Fibroblast of peridontal ligament (primary cell): ENCODE measurements around the gene TMBIM6.
"Not testable (repeated sequence)": the region's sequence is repeated elsewhere in the genome, so short reads cannot be mapped to it uniquely, and the experiment has no call there.

Experiments used
- DNase-seq: peaks from one replicate; pipeline ENCODE4 v3.0.0-alpha.2; 2010; ENCODE audit errors: extremely low read depth

TMBIM6 gene

GRCh38 chr12:49776858-49777257 is 35.5 kb downstream of the TMBIM6 start:
- DNase-seq: no peak

DNA sequence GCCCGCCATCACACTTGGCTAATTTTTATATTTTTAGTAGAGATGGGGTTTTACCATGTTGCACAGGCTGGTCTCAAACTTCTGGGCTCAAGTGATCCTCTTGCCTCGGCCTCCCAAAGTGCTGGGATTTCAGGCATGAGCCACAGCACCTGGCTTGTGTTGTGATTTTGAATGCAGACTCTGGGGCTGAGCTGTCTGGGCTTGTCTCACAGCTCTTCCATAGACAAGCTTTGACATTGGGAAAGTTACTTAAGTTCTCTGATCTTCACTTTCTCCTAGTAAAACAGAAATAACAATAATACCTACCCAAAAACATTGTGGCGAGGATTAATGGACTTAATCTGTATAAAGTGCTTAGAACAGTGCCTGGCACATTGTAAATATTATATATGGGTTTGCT is 36.0 kb downstream of the TMBIM6 start:
- DNase-seq: no peak

- DNase-seq: peak; percentile 16
These were observed 36.7 kb downstream of the TMBIM6 start for GRCh38 chr12:49777800-49778748.

DNA sequence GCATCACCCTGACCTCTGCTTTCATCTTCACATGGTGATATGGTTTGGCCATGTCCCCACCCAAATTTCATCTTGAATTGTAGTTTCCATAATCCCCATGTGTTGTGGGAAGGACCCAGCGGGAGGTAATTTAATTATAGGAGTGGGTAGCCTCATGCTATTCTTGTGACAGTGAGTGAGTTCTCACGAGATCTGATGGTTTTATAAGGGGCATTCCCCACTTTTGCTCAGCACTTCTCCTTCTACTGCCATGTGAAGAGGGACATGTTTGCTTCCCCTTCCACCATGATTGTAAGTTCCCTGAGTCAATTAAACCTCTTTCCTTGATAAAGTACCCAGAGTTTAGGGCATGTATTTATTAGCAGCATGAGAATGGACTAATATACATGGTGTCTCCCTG is 38.2 kb downstream of the TMBIM6 start:
- DNase-seq: no peak

DNA sequence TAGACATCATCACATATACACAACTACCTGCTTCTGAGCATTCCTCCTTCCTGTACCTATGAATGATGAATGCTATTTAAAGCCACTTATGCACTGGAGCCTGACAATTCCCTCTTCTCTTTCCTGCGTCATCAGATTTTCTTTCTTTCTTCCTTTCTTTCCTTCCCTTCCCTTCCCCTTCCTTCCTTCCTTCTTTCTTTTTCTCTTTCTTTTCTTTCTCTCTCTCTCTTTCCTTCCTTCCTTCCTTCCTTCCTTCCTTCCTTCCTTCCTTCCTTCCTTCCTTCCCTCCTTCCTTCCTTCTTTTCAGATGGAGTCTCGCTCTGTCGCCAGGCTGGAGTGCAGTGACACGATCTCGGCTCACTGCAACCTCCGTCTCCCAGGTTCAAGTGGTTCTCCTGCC is 39.6 kb downstream of the TMBIM6 start:
- DNase-seq: not testable (repeated sequence)

GRCh38 chr12:49783917-49784676 is 42.7 kb downstream of the TMBIM6 start:
- peak; percentile 99 for DNase-seq

- peak; percentile 54 for DNase-seq
These were observed 43.5 kb downstream of the TMBIM6 start for GRCh38 chr12:49784756-49785409.

GRCh38 chr12:49787672-49788071 is 46.3 kb downstream of the TMBIM6 start:
- no peak for DNase-seq

DNA sequence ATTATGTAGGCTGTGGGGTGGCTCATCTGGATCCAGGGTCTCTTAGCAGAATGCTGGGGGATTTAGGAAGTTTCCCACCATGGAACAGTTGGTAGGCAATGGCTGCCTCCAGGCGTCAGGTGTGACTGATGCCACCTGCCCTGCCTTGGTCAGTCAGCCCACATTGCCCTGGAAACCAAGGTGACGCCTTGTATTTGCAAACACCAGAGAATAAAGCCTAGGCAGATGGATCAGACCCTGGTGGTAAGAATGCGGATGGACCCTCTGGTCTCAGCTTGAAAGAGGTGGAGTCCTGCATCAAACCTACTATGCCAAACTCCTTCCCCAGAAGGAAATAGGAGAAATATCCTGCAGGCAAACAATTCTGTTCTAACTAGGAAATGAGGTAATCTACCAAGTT is 48.6 kb downstream of the TMBIM6 start:
- no peak for DNase-seq

GRCh38 chr12:49790741-49791555 is 49.6 kb downstream of the TMBIM6 start:
- DNase-seq: no peak

GRCh38 chr12:49791700-49792099 is 50.3 kb downstream of the TMBIM6 start:
- DNase-seq: no peak

DNA sequence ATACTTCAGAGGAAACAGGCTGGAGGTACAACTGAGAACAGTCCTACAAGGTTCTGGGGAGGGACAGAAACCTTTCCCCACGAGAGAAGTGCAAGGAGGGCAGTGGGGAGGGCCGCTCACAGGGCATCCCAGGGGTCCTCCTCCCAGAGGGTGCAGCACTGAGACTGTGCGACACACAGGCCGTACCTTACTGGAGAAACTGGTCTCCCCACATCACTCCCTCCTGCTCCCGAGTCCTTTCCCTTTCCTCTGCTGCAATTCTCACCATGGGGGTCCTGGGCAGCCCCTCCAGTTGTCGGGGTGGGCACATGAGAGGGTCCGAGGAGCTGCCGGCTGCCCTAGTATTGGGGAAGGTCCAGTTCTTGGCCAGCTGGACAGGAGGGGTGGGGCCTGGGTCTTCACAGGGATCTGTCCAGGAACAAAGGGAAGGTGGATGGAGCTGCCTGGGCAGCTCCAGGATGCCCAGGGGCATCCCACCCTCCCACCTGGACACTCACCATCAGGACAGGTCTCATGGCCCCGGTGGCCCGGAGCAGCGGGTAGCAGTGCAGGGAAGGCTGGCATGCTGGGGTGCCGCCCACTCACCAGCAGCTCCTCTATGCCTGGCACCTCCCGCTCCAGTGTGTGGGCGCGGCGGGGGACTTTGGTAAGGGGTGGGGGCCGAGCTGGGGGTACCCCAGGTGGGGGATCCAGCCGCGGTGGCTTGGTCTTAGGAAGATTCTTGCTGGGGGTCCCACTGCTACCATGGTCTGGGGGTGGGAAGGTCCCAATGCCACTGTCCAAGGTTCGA is 51.0 kb downstream of the TMBIM6 start:
- no peak for DNase-seq

- DNase-seq: no peak
These were observed 51.7 kb downstream of the TMBIM6 start for GRCh38 chr12:49792976-49793580.

GRCh38 chr12:49793620-49794019 is 52.3 kb downstream of the TMBIM6 start:
- DNase-seq: no peak

DNA sequence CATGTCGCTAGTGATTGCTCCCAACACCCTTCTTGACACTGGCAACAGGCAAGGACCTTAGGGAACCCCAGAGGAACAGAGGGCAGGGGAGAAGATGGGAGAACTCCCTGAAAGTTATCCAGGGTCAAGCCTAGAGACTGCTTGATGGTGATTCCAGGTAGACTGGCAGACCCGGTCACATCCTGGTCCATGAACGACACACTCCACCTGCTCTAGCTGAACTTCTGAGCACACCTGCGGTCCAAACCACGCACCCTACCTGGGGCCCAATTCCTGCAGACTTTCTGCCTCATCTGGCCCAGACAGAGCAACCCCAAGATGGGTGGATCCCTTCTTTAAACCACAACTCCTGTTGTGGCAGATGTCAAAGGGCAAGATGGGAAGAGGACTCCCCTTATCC is 52.7 kb downstream of the TMBIM6 start:
- DNase-seq: no peak

- no peak for DNase-seq
These were observed 53.7 kb downstream of the TMBIM6 start for GRCh38 chr12:49794811-49795653.

DNA sequence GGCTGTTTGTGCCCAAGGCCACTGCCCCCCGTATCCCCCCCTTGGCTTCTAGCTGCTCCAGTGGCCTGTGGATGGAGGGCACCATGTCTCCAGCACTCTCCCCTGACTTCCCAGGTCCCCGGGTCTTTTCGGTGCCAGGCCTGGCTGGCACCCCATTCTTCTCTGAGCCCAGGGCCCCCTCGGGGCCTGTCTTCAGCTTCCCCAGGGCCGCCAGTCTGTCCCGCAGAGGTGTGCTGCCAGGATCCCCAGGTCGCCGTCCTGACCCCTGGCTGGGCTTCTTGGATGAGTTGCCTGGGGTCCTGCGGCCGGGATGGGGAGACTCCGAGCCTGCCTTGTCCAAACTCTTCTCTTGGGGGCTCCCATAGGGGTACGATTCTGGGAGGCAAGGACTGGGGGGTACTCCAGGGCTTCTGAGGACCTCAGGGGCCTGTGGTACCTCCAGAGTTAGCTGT is 54.3 kb downstream of the TMBIM6 start:
- no peak for DNase-seq

- DNase-seq: no peak
These were observed 54.8 kb downstream of the TMBIM6 start for GRCh38 chr12:49796155-49796554.
